H1 (cell line): ENCODE measurements around the gene HCK. TPM values are rescaled to one million over a fixed set of nuclear protein-coding genes. Genes with fewer than 3 reads are reported as not detected.

ENCODE experiments used
- CTCF ChIA-PET: fragments of 300-600 bp; sonication (Branson Sonifier 250); formaldehyde crosslinking; loops from one replicate; lab custom pipeline; 2021; ENCODE audit not compliant: partially characterized antibody; lab: Charles Lee
- POLR2A ChIA-PET: fragments of 300-600 bp; sonication (Branson Sonifier 250); formaldehyde crosslinking; loops from one replicate; lab custom pipeline; 2021; ENCODE audit warnings: inconsistent platforms; ENCODE audit not compliant: partially characterized antibody; lab: Charles Lee
- DNase-seq, 2 experiments: peaks; one replicate each; pipeline versions ENCODE4 v3.0.0 to v3.0.0-alpha.2; 2010 to 2022; ENCODE audit warnings: low spot score in 2 of 2, low read depth in 1 of 2, mixed read lengths in 1 of 2
- FAIRE-seq: peaks from 2 replicates; lab custom pipeline; 2011; peaks lifted over from hg19 to GRCh38; lab: Jason Lieb, UNC
- H2AFZ ChIP-seq: 2 replicates; pipeline ENCODE4 v1.8.1; 2012; ENCODE audit warnings: low read length, inconsistent platforms
- H2AK5ac ChIP-seq: 2 replicates; pipeline ENCODE4 v1.6.1; 2013; ENCODE audit warnings: low read depth, low read length
- H2BK120ac ChIP-seq: replicated peaks from 2 replicates; pipeline ENCODE3; 2013; ENCODE audit warnings: low read depth, low read length, inconsistent platforms
- H2BK12ac ChIP-seq: 2 replicates; pipeline ENCODE4 v1.6.1; 2013; ENCODE audit warnings: low read depth, low read length
- H2BK15ac ChIP-seq: 2 replicates; pipeline ENCODE4 v1.6.1; 2013; ENCODE audit warnings: low read length
- H2BK20ac ChIP-seq: 2 replicates; pipeline ENCODE4 v1.6.1; 2013; ENCODE audit warnings: low read length
- H2BK5ac ChIP-seq: 2 replicates; pipeline ENCODE4 v1.6.1; 2013; ENCODE audit warnings: low read depth, low read length
- H3K14ac ChIP-seq: 2 replicates; pipeline ENCODE4 v1.6.1; 2013; ENCODE audit warnings: inconsistent platforms; ENCODE audit not compliant: insufficient read length
- H3K18ac ChIP-seq: 2 replicates; pipeline ENCODE4 v1.6.1; 2013; ENCODE audit warnings: low read length; ENCODE audit errors: extremely low read depth
- H3K23ac ChIP-seq: 2 replicates; pipeline ENCODE4 v1.6.1; 2013; ENCODE audit warnings: inconsistent platforms; ENCODE audit not compliant: insufficient read length
- H3K23me2 ChIP-seq: 2 replicates; pipeline ENCODE4 v1.6.1; 2013; ENCODE audit warnings: low read depth, low read length
- H3K27ac ChIP-seq: 2 replicates; pipeline ENCODE4 v1.6.1; 2011; ENCODE audit warnings: low read depth, low read length, inconsistent platforms
- H3K27me3 ChIP-seq, 4 experiments: replicated peaks in 1 of 4; 1 replicate in 1 of 4; 2 replicates in 3 of 4; pipeline versions ENCODE4 v1.6.1 to v1.8.1; 2011 to 2013; ENCODE audit warnings: low read length in 3 of 4, mild to moderate bottlenecking in 3 of 4, inconsistent platforms in 2 of 4, mixed read lengths in 2 of 4, moderate library complexity in 1 of 4; ENCODE audit not compliant: control insufficient read depth in 3 of 4, insufficient read depth in 3 of 4; ENCODE audit errors: extremely low read depth in 1 of 4
- H3K36me3 ChIP-seq, 4 experiments: 2 replicates each; pipeline versions ENCODE4 v1.6.1 to v1.8.1; 2011 to 2013; ENCODE audit warnings: mild to moderate bottlenecking in 4 of 4, low read length in 3 of 4, moderate library complexity in 2 of 4, control low read depth in 1 of 4, inconsistent platforms in 1 of 4; ENCODE audit not compliant: insufficient read depth in 4 of 4, control insufficient read depth in 2 of 4
- H3K4ac ChIP-seq: replicated peaks from 2 replicates; pipeline ENCODE3; 2013; ENCODE audit warnings: low read length, low read depth, mixed read lengths, inconsistent platforms; ENCODE audit not compliant: insufficient read length
- H3K4me1 ChIP-seq, 4 experiments: replicated peaks in 1 of 4; 1 replicate in 1 of 4; 2 replicates in 3 of 4; pipeline versions ENCODE4 v1.6.1 to v1.8.1; 2011 to 2013; ENCODE audit warnings: low read length in 3 of 4, inconsistent platforms in 2 of 4, mixed read lengths in 1 of 4; ENCODE audit not compliant: insufficient read depth in 4 of 4, control insufficient read depth in 3 of 4
- H3K4me2 ChIP-seq, 2 experiments: 2 replicates each; pipeline versions ENCODE4 v1.6.1 to v1.8.1; 2011 to 2013; ENCODE audit warnings: low read depth in 2 of 2, low read length in 2 of 2, control low read depth in 1 of 2, inconsistent platforms in 1 of 2, mild to moderate bottlenecking in 1 of 2; ENCODE audit not compliant: insufficient read depth in 1 of 2
- H3K4me3 ChIP-seq, 4 experiments: fragments of 200-600, 300-600 bp in 1 of 4; sonication (generic), shearing (Covaris generic), sonication (Bioruptor Twin) in 1 of 4; 2 replicates each; pipeline versions ENCODE4 v1.5.1 to v1.8.1; 2011 to 2016; ENCODE audit warnings: low read length in 4 of 4, low read depth in 3 of 4, control low read depth in 2 of 4, inconsistent platforms in 2 of 4, mild to moderate bottlenecking in 2 of 4, mixed read lengths in 1 of 4, moderate library complexity in 1 of 4; ENCODE audit not compliant: insufficient read depth in 2 of 4; ENCODE audit errors: extremely low read depth in 1 of 4
- H3K56ac ChIP-seq: replicated peaks from 2 replicates; pipeline ENCODE3; 2013; ENCODE audit warnings: low read depth, mild to moderate bottlenecking, mixed read lengths, low read length, inconsistent platforms; ENCODE audit not compliant: insufficient read length
- H3K79me1 ChIP-seq: 2 replicates; pipeline ENCODE4 v1.6.1; 2013; ENCODE audit warnings: low read depth, low read length, control low read depth
- H3K79me2 ChIP-seq, 2 experiments: 2 replicates each; pipeline versions ENCODE4 v1.6.1 to v1.8.1; 2012 to 2013; ENCODE audit warnings: low read length in 2 of 2, mild to moderate bottlenecking in 2 of 2, inconsistent platforms in 1 of 2; ENCODE audit not compliant: insufficient read depth in 2 of 2, control insufficient read depth in 1 of 2
- H3K9ac ChIP-seq, 4 experiments: replicated peaks in 1 of 4; 1 replicate in 1 of 4; 2 replicates in 3 of 4; pipeline versions ENCODE4 v1.6.1 to v1.8.1; 2011 to 2013; ENCODE audit warnings: low read depth in 3 of 4, low read length in 3 of 4, control low read depth in 2 of 4, mild to moderate bottlenecking in 2 of 4, moderate library complexity in 2 of 4, inconsistent platforms in 1 of 4; ENCODE audit errors: extremely low read depth in 1 of 4
- H3K9me3 ChIP-seq, 2 experiments: 2 replicates each; pipeline versions ENCODE4 v1.6.1 to v1.8.1; 2012 to 2013; ENCODE audit warnings: mild to moderate bottlenecking in 2 of 2, moderate library complexity in 2 of 2, control low read depth in 1 of 2, inconsistent platforms in 1 of 2, low read depth in 1 of 2, low read length in 1 of 2, mixed read lengths in 1 of 2; ENCODE audit not compliant: insufficient read depth in 2 of 2
- H4K20me1 ChIP-seq, 2 experiments: replicated peaks in 1 of 2; 2 replicates each; pipeline versions ENCODE3 to v1.8.1; 2011 to 2013; ENCODE audit warnings: inconsistent platforms in 2 of 2, low read length in 2 of 2, mild to moderate bottlenecking in 1 of 2; ENCODE audit not compliant: insufficient read depth in 2 of 2, control insufficient read depth in 1 of 2
- H4K5ac ChIP-seq: 2 replicates; pipeline ENCODE4 v1.6.1; 2013; ENCODE audit warnings: low read length, low read depth, mixed read lengths, inconsistent platforms; ENCODE audit not compliant: insufficient read length
- H4K8ac ChIP-seq: 2 replicates; pipeline ENCODE4 v1.8.0; 2013; ENCODE audit warnings: mild to moderate bottlenecking, moderate library complexity, low read length, inconsistent platforms; ENCODE audit not compliant: insufficient read depth; ENCODE audit errors: extremely low read depth
- H4K91ac ChIP-seq: replicated peaks from 2 replicates; pipeline ENCODE3; 2013; ENCODE audit warnings: low read length, mixed read lengths, inconsistent platforms; ENCODE audit not compliant: insufficient read length
- ASH2L ChIP-seq: fragments of 200-600, 300-600 bp; sonication (generic); IDR thresholded peaks from one replicate; pipeline ENCODE4 v1.7.1; 2017; ENCODE audit warnings: low read length
- BACH1 ChIP-seq: IDR thresholded peaks from 2 replicates; pipeline ENCODE4 v1.6.1; 2012; ENCODE audit warnings: low read length, improper control_type of control experiment
- CEBPB ChIP-seq: IDR thresholded peaks from 2 replicates; pipeline ENCODE4 v1.6.1; 2012; ENCODE audit warnings: low read depth, low read length
- CHD1 ChIP-seq: IDR thresholded peaks from 2 replicates; pipeline ENCODE4 v1.6.1; 2012; ENCODE audit warnings: low read depth, low read length, improper control_type of control experiment
- GTF2F1 ChIP-seq: IDR thresholded peaks from 2 replicates; pipeline ENCODE4 v1.6.1; 2012; ENCODE audit warnings: low read depth, low read length, improper control_type of control experiment, borderline replicate concordance
- KDM1A ChIP-seq: fragments of 200-600, 300-600 bp; sonication (generic); IDR thresholded peaks from 2 replicates; pipeline ENCODE4 v1.7.1; 2016; ENCODE audit warnings: mild to moderate bottlenecking, low read length, borderline replicate concordance
- MAX ChIP-seq: IDR thresholded peaks from 2 replicates; pipeline ENCODE4 v1.6.1; 2012; ENCODE audit warnings: inconsistent platforms
- NANOG ChIP-seq: IDR thresholded peaks from 2 replicates; pipeline ENCODE4 v1.6.1; 2011; ENCODE audit warnings: low read length, low read depth, mild to moderate bottlenecking, inconsistent platforms; ENCODE audit not compliant: insufficient read depth, poor library complexity, severe bottlenecking
- TBP ChIP-seq: IDR thresholded peaks from 2 replicates; pipeline ENCODE4 v1.6.1; 2011; ENCODE audit warnings: low read depth, low read length, improper control_type of control experiment
- TCF12 ChIP-seq: IDR thresholded peaks from 2 replicates; pipeline ENCODE4 v1.6.1; 2011; ENCODE audit warnings: low read depth, mild to moderate bottlenecking, low read length
- ZNF274 ChIP-seq: IDR thresholded peaks from 2 replicates; pipeline ENCODE4 v1.7.0; 2012; ENCODE audit warnings: low read length, borderline replicate concordance; ENCODE audit errors: extremely low read depth
- WGBS, 2 experiments: shearing (Covaris generic) in 1 of 2; methylation state at CpG; one replicate each; pipeline versions ENCODE4 v1.1.6 to v1.1.7; 2013 to 2015; ENCODE audit warnings: low lambda C conversion rate in 2 of 2, mixed read lengths in 2 of 2, inconsistent platforms in 1 of 2, low coverage in 1 of 2, missing lambda C conversion rate in 1 of 2; ENCODE audit not compliant: insufficient replicate concordance in 2 of 2, insufficient coverage in 1 of 2, insufficient read length in 1 of 2; ENCODE audit errors: extremely low coverage in 1 of 2, missing lambda C conversion rate in 1 of 2; 5-methylcytosine and 5-hydroxymethylcytosine counted together
- polyA plus RNA-seq, 7 experiments: library from polyadenylated mRNA; depleted of rRNA in 3 of 7; stranded (reverse) in 5 of 7; unstranded in 2 of 7; fragments of >200 nt in 5 of 7; fragments of 200-250 nt in 2 of 7; gene quantifications; 1 replicate in 5 of 7; 2 replicates in 1 of 7; 4 replicates in 1 of 7; pipeline versions ENCODE4 v1.2.1 to v1.2.3, GENCODE V29; 2011 to 2013; ENCODE audit warnings: missing spikeins in 2 of 7, mixed read lengths in 2 of 7
- total RNA-seq: library from RNA; stranded (reverse); fragmentation: NEBNext Ultra II Directional; extraction: Animal tissue kit (Norgen Biotek cat#: 25700); gene quantifications from 2 replicates; pipeline ENCODE4 v1.2.1, GENCODE V29; 2021
- TF ChIP-seq, protein P1 (sequence below): IDR thresholded peaks from 2 replicates; pipeline ENCODE4 v1.6.1; 2011; ENCODE audit warnings: low read depth, mild to moderate bottlenecking, low read length; ENCODE audit not compliant: insufficient read depth
- TF ChIP-seq, protein P2 (sequence below): IDR thresholded peaks from 2 replicates; pipeline ENCODE4 v1.6.1; 2012; ENCODE audit warnings: inconsistent platforms

Gene HCK
- total and polyA plus RNA-seq, 2 of the 8 experiments (the other 6 are each of a cell fraction or from before 2014, with no cell fraction given), result 0.37 to 4.3 TPM

DNA sequence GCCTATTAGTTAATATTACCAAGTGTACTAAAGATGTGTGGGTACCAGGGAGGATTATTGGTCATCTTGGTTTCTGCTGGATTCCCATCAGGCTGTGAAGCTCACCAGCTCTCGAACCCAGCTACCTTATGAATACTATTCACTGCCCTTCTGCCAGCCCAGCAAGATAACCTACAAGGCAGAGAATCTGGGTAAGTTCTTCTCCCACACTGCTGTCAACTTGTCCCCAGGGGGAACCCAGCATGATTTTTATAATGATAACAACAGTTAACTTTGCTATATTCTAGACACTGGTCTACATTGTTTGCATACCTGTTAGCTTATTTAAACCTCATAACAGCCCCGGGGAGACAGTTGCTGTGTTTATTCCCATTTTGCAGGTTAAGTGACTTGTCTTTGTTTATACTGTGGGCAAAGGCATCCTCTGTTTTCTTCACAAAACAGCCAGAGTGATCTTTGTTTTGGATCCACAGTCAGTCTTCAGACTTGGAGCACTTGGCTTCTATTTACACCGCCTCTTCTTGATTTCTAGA lies 84.0 kb downstream of the HCK start:
- FAIRE-seq, result no peak
- CTCF ChIA-PET, result interaction anchor here (0.6 to 1.0 kb wide), 2 partner anchors 18 to 31 kb away, joined by 3 to 4 read pairs; no protein-coding TSS in a partner anchor
- peaks cover 2% of the 10 kb centered on the region; the same call in 1 of the 2 replicates for H3K23me2 ChIP-seq
- TF ChIP-seq, protein P1, sequence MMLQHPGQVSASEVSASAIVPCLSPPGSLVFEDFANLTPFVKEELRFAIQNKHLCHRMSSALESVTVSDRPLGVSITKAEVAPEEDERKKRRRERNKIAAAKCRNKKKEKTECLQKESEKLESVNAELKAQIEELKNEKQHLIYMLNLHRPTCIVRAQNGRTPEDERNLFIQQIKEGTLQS, result no peak
- no peak for TF ChIP-seq ASH2L
- no peak for TF ChIP-seq ZNF274
- TF ChIP-seq NANOG, result no peak
- no peak for TF ChIP-seq KDM1A
- TF ChIP-seq CEBPB, result no peak
- TF ChIP-seq, protein P2, sequence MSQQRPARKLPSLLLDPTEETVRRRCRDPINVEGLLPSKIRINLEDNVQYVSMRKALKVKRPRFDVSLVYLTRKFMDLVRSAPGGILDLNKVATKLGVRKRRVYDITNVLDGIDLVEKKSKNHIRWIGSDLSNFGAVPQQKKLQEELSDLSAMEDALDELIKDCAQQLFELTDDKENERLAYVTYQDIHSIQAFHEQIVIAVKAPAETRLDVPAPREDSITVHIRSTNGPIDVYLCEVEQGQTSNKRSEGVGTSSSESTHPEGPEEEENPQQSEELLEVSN, result no peak
- TF ChIP-seq BACH1, result no peak
- TF ChIP-seq TBP, result no peak
- TF ChIP-seq MAX, result no peak
- TF ChIP-seq TCF12, result no peak
- TF ChIP-seq CHD1, result no peak
- TF ChIP-seq GTF2F1, result no peak

More for the DNA sequence above, 84.0 kb downstream of the HCK start:
- peaks cover 14 to 21% (median 17%) of the 10 kb centered on the region in 4 experiments; a peak in 7 of 8 replicates for H3K36me3 ChIP-seq
- H3K9me3 ChIP-seq, result no peaks in the 10 kb centered on the region
- 97% methylated on average over 3 of the region's 3 CpGs; no CpG with 5 or more reads in 1 of the 2 experiments for WGBS, 2 experiments
- no peak overlapping the region for H2BK20ac ChIP-seq
- H2BK15ac ChIP-seq, result no peak overlapping the region
- no peak overlapping the region for H4K5ac ChIP-seq
- H3K4me1 ChIP-seq, result no peaks in the 10 kb centered on the region
- H4K91ac ChIP-seq, result no peak overlapping the region
- no peak overlapping the region for H2BK12ac ChIP-seq
- H3K18ac ChIP-seq, result no peak overlapping the region
- POLR2A ChIA-PET, result no interaction called here
- H4K20me1 ChIP-seq, result peaks cover 4 to 9% of the 10 kb centered on the region in 2 experiments
- no peak overlapping the region for H3K4ac ChIP-seq
- H3K27me3 ChIP-seq, result no peaks in the 10 kb centered on the region
- H4K8ac ChIP-seq, result no peak overlapping the region
- H2BK120ac ChIP-seq, result no peak overlapping the region
- no peak overlapping the region for H3K4me2 ChIP-seq
- peaks cover 0 to 14% of the 10 kb centered on the region in 2 experiments; a peak in 2 of 4 replicates for H3K79me2 ChIP-seq
- no peak for DNase-seq
- no peak overlapping the region for H3K9ac ChIP-seq
- peaks cover 6% of the 10 kb centered on the region; the same call in 1 of the 2 replicates for H3K79me1 ChIP-seq
- H3K23ac ChIP-seq, result no peak overlapping the region
- H3K56ac ChIP-seq, result no peak overlapping the region
- no peak overlapping the region for H2BK5ac ChIP-seq
- H3K4me3 ChIP-seq, result no peak overlapping the region
- no peak overlapping the region for H3K14ac ChIP-seq
- no peak overlapping the region for H3K27ac ChIP-seq
- no peak overlapping the region for H2AFZ ChIP-seq
- no peak overlapping the region for H2AK5ac ChIP-seq
